ENCODE results near the gene ABHD1.

DNA sequence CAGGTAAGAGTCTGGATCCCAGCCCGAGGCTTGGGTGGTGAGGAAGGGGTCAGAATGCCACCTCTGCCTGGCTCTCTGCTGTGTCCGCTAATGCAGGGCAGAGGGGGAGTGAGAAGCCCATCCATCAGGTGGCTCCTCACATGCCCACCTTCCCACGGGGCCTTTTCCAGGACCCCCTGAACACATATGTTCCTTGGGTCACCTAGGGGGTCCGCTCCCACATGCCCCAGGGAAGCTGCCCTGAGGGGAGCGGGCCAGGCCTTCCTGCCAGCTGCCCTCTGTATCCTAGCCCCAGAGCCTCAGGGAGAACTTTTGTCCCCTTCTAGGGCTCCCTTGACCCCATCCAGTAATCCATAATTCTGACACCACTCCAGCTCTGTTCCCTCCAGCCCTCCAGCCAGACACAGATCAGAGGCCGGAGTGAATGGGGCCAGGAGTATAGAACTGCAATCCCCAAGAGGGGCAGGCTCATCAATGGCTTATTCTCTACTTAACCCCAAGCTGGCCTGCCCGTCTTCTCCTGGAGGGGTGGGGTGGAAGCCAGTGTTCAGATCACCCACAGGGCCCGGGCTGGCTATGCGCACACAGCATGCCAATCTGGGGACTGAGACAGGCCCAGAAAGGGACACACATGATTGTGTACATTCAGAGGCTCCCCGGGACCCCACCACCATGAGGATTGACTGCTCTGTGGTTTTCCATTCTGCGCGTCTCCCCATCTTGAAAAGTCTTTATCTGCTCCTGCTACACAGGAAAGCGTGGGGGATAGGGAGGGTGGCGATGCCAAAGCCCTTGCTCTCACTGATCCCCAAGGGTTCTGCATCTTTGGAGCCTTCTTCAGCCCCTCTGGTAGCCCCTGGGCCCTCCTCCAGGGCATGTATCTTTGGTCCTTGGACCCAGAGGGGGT lies 44.1 kb upstream of the ABHD1 start:
- TF ChIP-seq POLR2AphosphoS5 (IDR thresholded peaks at IDR 0.05; ENCODE audit: low read depth, low read length): no peak
- TF ChIP-seq POLR2A (IDR thresholded peaks at IDR 0.05; ENCODE audit: low read depth, low read length): no peak
- TF ChIP-seq TAF1 (IDR thresholded peaks at IDR 0.05; ENCODE audit: borderline replicate concordance, low read depth, low read length): no peak

Data from GM12892 (cell line).